Putamen (tissue), 1 donor: ENCODE data around the gene GID8.

Experiments
- DNase-seq: peaks from one replicate; pipeline ENCODE4 v3.0.0-alpha.2; 2016; ENCODE audit warnings: low spot score

GID8 gene

GRCh38 chr20:62943396-62943795, 5.4 kb downstream of the GID8 start:
- DNase-seq: no peak

- no peak for DNase-seq
Measured at GRCh38 chr20:62944184-62944583, 6.2 kb downstream of the GID8 start.

GRCh38 chr20:62944746-62945145, 6.8 kb downstream of the GID8 start:
- no peak for DNase-seq

- no peak for DNase-seq
Measured at GRCh38 chr20:62945771-62946339, 7.9 kb downstream of the GID8 start.

GRCh38 chr20:62946918-62947317, 9.0 kb downstream of the GID8 start:
- no peak for DNase-seq

- no peak for DNase-seq
Measured at GRCh38 chr20:62947532-62948300, 9.8 kb downstream of the GID8 start.

GRCh38 chr20:62949153-62949821, 11.3 kb downstream of the GID8 start:
- DNase-seq: no peak

- no peak for DNase-seq
Measured at GRCh38 chr20:62949962-62950361, 12.0 kb downstream of the GID8 start.

GRCh38 chr20:62950741-62951140, 12.8 kb downstream of the GID8 start:
- DNase-seq: no peak

GRCh38 chr20:62951143-62951895, 13.4 kb downstream of the GID8 start:
- no peak for DNase-seq

GRCh38 chr20:62951896-62952372, 14.0 kb downstream of the GID8 start:
- DNase-seq: no peak

GRCh38 chr20:62952373-62952967, 14.5 kb downstream of the GID8 start, which contains the start of gene SLC17A9:
Gene SLC17A9 (plus strand): TSS chr20:62952709. CDS start chr20:62952831, 122 bp downstream.
- no peak for DNase-seq

GRCh38 chr20:62952968-62953838, 15.3 kb downstream of the GID8 start:
- no peak for DNase-seq

GRCh38 chr20:62953839-62954703, 16.1 kb downstream of the GID8 start:
- DNase-seq: peak; percentile 40

GRCh38 chr20:62955519-62956386, 17.8 kb downstream of the GID8 start:
- no peak for DNase-seq

GRCh38 chr20:62956387-62957135, 18.6 kb downstream of the GID8 start:
- DNase-seq: no peak

- DNase-seq: no peak
Measured at GRCh38 chr20:62957136-62958117, 19.5 kb downstream of the GID8 start.
